ENCODE data around the gene PCSK2.

DNA sequence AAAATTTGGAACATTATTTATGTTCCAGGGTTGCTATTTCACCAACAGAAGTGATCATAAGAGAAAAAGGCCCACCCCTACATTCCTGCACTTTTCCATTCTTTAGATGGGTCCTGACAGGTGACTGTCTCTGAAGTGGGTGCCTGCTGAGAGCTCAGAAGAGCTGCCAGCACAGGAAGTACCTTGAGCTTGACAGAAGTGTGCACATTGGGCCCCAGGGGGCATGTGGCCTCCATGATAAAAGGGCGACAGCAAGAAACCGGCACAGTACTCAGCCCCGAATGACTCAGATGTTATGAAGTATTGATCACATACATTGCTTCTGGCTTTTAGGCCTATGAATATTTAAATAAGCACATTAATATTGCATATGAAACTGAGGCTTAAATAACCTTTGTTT is 150.4 kb downstream of the PCSK2 start:
- TF ChIP-seq, protein P1, sequence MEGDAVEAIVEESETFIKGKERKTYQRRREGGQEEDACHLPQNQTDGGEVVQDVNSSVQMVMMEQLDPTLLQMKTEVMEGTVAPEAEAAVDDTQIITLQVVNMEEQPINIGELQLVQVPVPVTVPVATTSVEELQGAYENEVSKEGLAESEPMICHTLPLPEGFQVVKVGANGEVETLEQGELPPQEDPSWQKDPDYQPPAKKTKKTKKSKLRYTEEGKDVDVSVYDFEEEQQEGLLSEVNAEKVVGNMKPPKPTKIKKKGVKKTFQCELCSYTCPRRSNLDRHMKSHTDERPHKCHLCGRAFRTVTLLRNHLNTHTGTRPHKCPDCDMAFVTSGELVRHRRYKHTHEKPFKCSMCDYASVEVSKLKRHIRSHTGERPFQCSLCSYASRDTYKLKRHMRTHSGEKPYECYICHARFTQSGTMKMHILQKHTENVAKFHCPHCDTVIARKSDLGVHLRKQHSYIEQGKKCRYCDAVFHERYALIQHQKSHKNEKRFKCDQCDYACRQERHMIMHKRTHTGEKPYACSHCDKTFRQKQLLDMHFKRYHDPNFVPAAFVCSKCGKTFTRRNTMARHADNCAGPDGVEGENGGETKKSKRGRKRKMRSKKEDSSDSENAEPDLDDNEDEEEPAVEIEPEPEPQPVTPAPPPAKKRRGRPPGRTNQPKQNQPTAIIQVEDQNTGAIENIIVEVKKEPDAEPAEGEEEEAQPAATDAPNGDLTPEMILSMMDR (IDR thresholded peaks at IDR 0.05; ENCODE audit: poor library complexity), result no peak
- TF ChIP-seq EZH2 (IDR thresholded peaks at IDR 0.05; ENCODE audit: borderline replicate concordance) (no peak), EZH2phosphoT487 (IDR thresholded peaks at IDR 0.05; ENCODE audit: low read depth, severe bottlenecking, unreplicated experiment) (no peak)
